Activated CD8-positive, alpha-beta T cell treated with anti-CD3 and anti-CD28 coated beads for 36 hours (primary cell): Measurements from ENCODE around the gene GABPB2. TPM values are rescaled to one million over a fixed set of nuclear protein-coding genes. Genes with fewer than 3 reads are reported as not detected.

Experiments used
- ATAC-seq: fragments of 200-7000 bp; cut with Tn5 transposase; one replicate; pipeline ENCODE4 v1.10.0; 2021; ENCODE audit warnings: mild to moderate bottlenecking, moderate library complexity
- CTCF ChIA-PET: fragments of 350-600 bp; sonication (Branson Sonifier 250); formaldehyde crosslinking; loops from one replicate; lab custom pipeline; 2021; ENCODE audit warnings: antibody characterized with exemption; lab: Charles Lee
- POLR2A ChIA-PET: fragments of 350-600 bp; sonication (Branson Sonifier 250); formaldehyde crosslinking; loops from one replicate; lab custom pipeline; 2021; ENCODE audit warnings: antibody characterized with exemption; lab: Charles Lee
- DNase-seq: peaks from one replicate; pipeline ENCODE4 v3.0.0-alpha.2; 2020
- H3K27ac Mint-ChIP-seq: one replicate; pipeline ENCODE4 v1.8.0; 2021; ENCODE audit warnings: mild to moderate bottlenecking, mixed read lengths
- H3K27me3 Mint-ChIP-seq: one replicate; pipeline ENCODE4 v1.8.0; 2021; ENCODE audit warnings: mixed read lengths
- H3K36me3 Mint-ChIP-seq: one replicate; pipeline ENCODE4 v1.8.0; 2021; ENCODE audit warnings: low read depth, mixed read lengths
- H3K4me1 Mint-ChIP-seq: one replicate; pipeline ENCODE4 v1.8.0; 2021; ENCODE audit warnings: low read depth, mixed read lengths
- H3K4me3 Mint-ChIP-seq: one replicate; pipeline ENCODE4 v1.8.0; 2021; ENCODE audit warnings: mild to moderate bottlenecking, moderate library complexity, mixed read lengths
- H3K9me3 Mint-ChIP-seq: one replicate; pipeline ENCODE4 v1.8.0; 2021; ENCODE audit warnings: mixed read lengths
- CTCF ChIP-seq: fragments of 200-600 bp; IDR thresholded peaks from one replicate; pipeline ENCODE4 v1.8.0; 2022; ENCODE audit warnings: antibody characterized with exemption, mild to moderate bottlenecking
- intact Hi-C: fragments of 100-400 bp; cut with micrococcal nuclease; formaldehyde crosslinking; loops from one replicate; pipeline ENCODE4 v1.10.0; 2022
- total RNA-seq, 2 experiments: library from RNA; stranded (reverse); gene quantifications; one replicate each; pipeline ENCODE4 v1.2.3, GENCODE V29; 2021

The GABPB2 gene
- total RNA-seq, 2 experiments from 2014 or later, result 17.5 to 19.3 TPM

GRCh38 chr1:151108331-151108730 lies 37.8 kb downstream of the GABPB2 start:
- Mint-ChIP-seq H3K27me3 (no peaks in the 10 kb centered on the region), H3K36me3 (peaks cover 4% of the 10 kb centered on the region), H3K27ac (no peak overlapping the region), H3K4me1 (no peaks in the 10 kb centered on the region), H3K4me3 (no peak overlapping the region), H3K9me3 (no peaks in the 10 kb centered on the region)
- ChIA-PET POLR2A (interaction anchor here (0.7 kb wide), 1 partner anchor 26 kb away, joined by 3 read pairs; no protein-coding TSS in a partner anchor), CTCF (interaction anchor here (1.9 kb wide), 1 partner anchor 9 kb away, joined by 8 read pairs; no protein-coding TSS in a partner anchor)
- no peak for ATAC-seq
- intact Hi-C loops, result no loop called here
- TF ChIP-seq CTCF, result no peak
- DNase-seq, result no peak

- Mint-ChIP-seq H3K36me3 (peaks cover 5% of the 10 kb centered on the region), H3K27ac (no peak overlapping the region), H3K4me1 (no peaks in the 10 kb centered on the region), H3K9me3 (no peaks in the 10 kb centered on the region), H3K27me3 (no peaks in the 10 kb centered on the region), H3K4me3 (no peak overlapping the region)
- no peak for TF ChIP-seq CTCF
- intact Hi-C loops, result no loop called here
- CTCF ChIA-PET, result interaction anchor here (1.2 to 4.4 kb wide), 2 partner anchors 14 to 61 kb away, joined by 3 to 31 read pairs; no protein-coding TSS in a partner anchor
- ATAC-seq (no peak), DNase-seq (no peak)
- POLR2A ChIA-PET, result interaction anchor here (0.6 to 1.4 kb wide), 2 partner anchors 18 to 63 kb away, joined by 3 read pairs; no protein-coding TSS in a partner anchor
These were observed 43.3 kb downstream of the GABPB2 start for GRCh38 chr1:151113877-151114276.

- ATAC-seq (no peak), DNase-seq (no peak)
- H3K4me3 Mint-ChIP-seq, result no peak overlapping the region
- intact Hi-C loops, result no loop called here
- peak overlapping the region; percentile 2 for H3K27ac Mint-ChIP-seq
- CTCF ChIA-PET, result interaction anchor here (0.9 to 1.6 kb wide), 3 partner anchors 9 to 32 kb away, joined by 3 read pairs; partner anchors contain the start of gene TNFAIP8L2
- no peaks in the 10 kb centered on the region for H3K36me3 Mint-ChIP-seq
- POLR2A ChIA-PET, result interaction anchor here (0.6 to 0.7 kb wide), 2 partner anchors 27 to 41 kb away, joined by 3 read pairs; no protein-coding TSS in a partner anchor
- H3K27me3 Mint-ChIP-seq, result no peaks in the 10 kb centered on the region
- no peaks in the 10 kb centered on the region for H3K9me3 Mint-ChIP-seq
- no peak for TF ChIP-seq CTCF
- H3K4me1 Mint-ChIP-seq, result no peaks in the 10 kb centered on the region
These were observed 54.3 kb downstream of the GABPB2 start for GRCh38 chr1:151124763-151125403.

- ATAC-seq (no peak), DNase-seq (no peak)
- TF ChIP-seq CTCF, result no peak
- H3K36me3 Mint-ChIP-seq, result no peaks in the 10 kb centered on the region
- peaks cover 12% of the 10 kb centered on the region for H3K4me1 Mint-ChIP-seq
- no peak overlapping the region for H3K27ac Mint-ChIP-seq
- intact Hi-C loops, result no loop called here
- H3K4me3 Mint-ChIP-seq, result no peak overlapping the region
- ChIA-PET CTCF (interaction anchor here (1.2 kb wide), 1 partner anchor 29 kb away, joined by 4 read pairs; no protein-coding TSS in a partner anchor), POLR2A (interaction anchor here (0.7 to 1.1 kb wide), 3 partner anchors 19 to 61 kb away, joined by 3 to 4 read pairs (median 3); partner anchors contain the start of gene VPS72)
- H3K27me3 Mint-ChIP-seq, result no peaks in the 10 kb centered on the region
- no peaks in the 10 kb centered on the region for H3K9me3 Mint-ChIP-seq
These were observed 58.2 kb downstream of the GABPB2 start for GRCh38 chr1:151128800-151129199.
